Neural cell (in vitro differentiated cells): ENCODE measurements around the gene FAM107B. TPM values are rescaled to one million over a fixed set of nuclear protein-coding genes. Genes with fewer than 3 reads are reported as not detected.

Experiments
- H2AFZ ChIP-seq: fragments of 200-600, 300-800 bp; sonication (generic), shearing (Covaris generic); 2 replicates; pipeline ENCODE4 v1.6.0; 2014; ENCODE audit warnings: low read depth, mild to moderate bottlenecking, antibody characterized with exemption, low read length, moderate library complexity
- H3F3A ChIP-seq: fragments of 200-600 bp; shearing (Covaris generic); 2 replicates; pipeline ENCODE4 v1.6.1; 2016; ENCODE audit warnings: mild to moderate bottlenecking, moderate library complexity, mixed read lengths, antibody characterized with exemption, low read length; ENCODE audit not compliant: insufficient read depth, poor library complexity, severe bottlenecking
- H3K27ac ChIP-seq: fragments of 200-600, 300-800 bp; sonication (generic), shearing (Covaris generic); 2 replicates; pipeline ENCODE4 v1.5.1; 2014; ENCODE audit warnings: mild to moderate bottlenecking, low read length, moderate library complexity
- H3K27me3 ChIP-seq: fragments of 300-800, 200-600 bp; sonication (generic), shearing (Covaris generic); 2 replicates; pipeline ENCODE4 v1.6.0; 2014; ENCODE audit warnings: mild to moderate bottlenecking, low read depth, low read length, moderate library complexity; ENCODE audit not compliant: insufficient read depth
- H3K36me3 ChIP-seq: fragments of 300-800, 200-600 bp; sonication (generic), shearing (Covaris generic); 2 replicates; pipeline ENCODE4 v1.5.1; 2014; ENCODE audit warnings: mild to moderate bottlenecking, antibody characterized with exemption, low read length, moderate library complexity; ENCODE audit not compliant: insufficient read depth
- H3K4me2 ChIP-seq: fragments of 300-800, 200-600 bp; sonication (generic), shearing (Covaris generic); 2 replicates; pipeline ENCODE4 v1.6.0; 2014; ENCODE audit warnings: mild to moderate bottlenecking, low read length
- H3K4me3 ChIP-seq: fragments of 300-800, 200-600 bp; sonication (generic), shearing (Covaris generic); 2 replicates; pipeline ENCODE4 v1.5.1; 2014; ENCODE audit warnings: mild to moderate bottlenecking, low read length, moderate library complexity
- H3K79me2 ChIP-seq: fragments of 200-600 bp; shearing (Covaris generic); replicated peaks from 2 replicates; pipeline ENCODE4 v1.6.0; 2014; ENCODE audit warnings: mild to moderate bottlenecking, low read length, moderate library complexity; ENCODE audit not compliant: insufficient read depth
- H3K9ac ChIP-seq: fragments of 300-800, 200-600 bp; sonication (generic), shearing (Covaris generic); 2 replicates; pipeline ENCODE4 v1.6.1; 2016; ENCODE audit warnings: mild to moderate bottlenecking, low read length, mixed read lengths
- H3K9me2 ChIP-seq: fragments of 200-600 bp; shearing (Covaris generic); 2 replicates; pipeline ENCODE4 v1.6.1; 2016; ENCODE audit warnings: mild to moderate bottlenecking, low read length, mixed read lengths; ENCODE audit not compliant: insufficient read depth
- H3K9me3 ChIP-seq: fragments of 200-600, 300-800 bp; sonication (generic), shearing (Covaris generic); 2 replicates; pipeline ENCODE4 v1.6.1; 2016; ENCODE audit warnings: mild to moderate bottlenecking, mixed run types, low read length, moderate library complexity, mixed read lengths
- H4K20me1 ChIP-seq: fragments of 200-600 bp; shearing (Covaris generic); 2 replicates; pipeline ENCODE4 v1.6.1; 2016; ENCODE audit warnings: mild to moderate bottlenecking, mixed run types; ENCODE audit not compliant: insufficient read depth
- EP300 ChIP-seq: fragments of 450-650 bp; conservative IDR thresholded peaks from 2 replicates; pipeline ENCODE4 v1.6.1; 2014; ENCODE audit warnings: antibody characterized with exemption, mild to moderate bottlenecking, moderate library complexity; ENCODE audit not compliant: poor library complexity, severe bottlenecking
- EZH2 ChIP-seq: fragments of 200-600, 300-800 bp; shearing (Covaris generic), sonication (generic); IDR thresholded peaks from 2 replicates; pipeline ENCODE4 v1.6.1; 2014; ENCODE audit warnings: antibody characterized with exemption, low read length, borderline replicate concordance, mild to moderate bottlenecking; ENCODE audit not compliant: insufficient read depth, poor library complexity, severe bottlenecking
- MXI1 ChIP-seq: fragments of 450-650 bp; conservative IDR thresholded peaks from 2 replicates; pipeline ENCODE4 v1.6.1; 2014; ENCODE audit warnings: antibody characterized with exemption, mild to moderate bottlenecking; ENCODE audit not compliant: poor library complexity, severe bottlenecking
- POLR2AphosphoS5 ChIP-seq: IDR thresholded peaks from 2 replicates; pipeline ENCODE4 v1.6.1; 2012
- RAD21 ChIP-seq: fragments of 450-650 bp; conservative IDR thresholded peaks from 2 replicates; pipeline ENCODE4 v1.6.1; 2014; ENCODE audit warnings: antibody characterized with exemption, mild to moderate bottlenecking, moderate library complexity
- SMC3 ChIP-seq: fragments of 450-650 bp; conservative IDR thresholded peaks from 2 replicates; pipeline ENCODE4 v1.6.1; 2014; ENCODE audit warnings: antibody characterized with exemption, mild to moderate bottlenecking, moderate library complexity; ENCODE audit not compliant: poor library complexity
- TAF1 ChIP-seq: IDR thresholded peaks from 2 replicates; pipeline ENCODE4 v1.6.1; 2012; ENCODE audit warnings: low read depth
- polyA plus RNA-seq: library from polyadenylated mRNA; depleted of rRNA; stranded (reverse); fragments of >200 nt; gene quantifications from 2 replicates; pipeline ENCODE4 v1.2.3, GENCODE V29; 2014
- TF ChIP-seq, protein P1 (sequence below): fragments of 450-650 bp; IDR thresholded peaks from 2 replicates; pipeline ENCODE4 v1.5.1; 2014; ENCODE audit warnings: antibody characterized with exemption, mild to moderate bottlenecking, moderate library complexity; ENCODE audit not compliant: poor library complexity, severe bottlenecking
- TF ChIP-seq, protein P2 (sequence below): IDR thresholded peaks from 2 replicates; pipeline ENCODE4 v1.6.1; 2012; ENCODE audit warnings: borderline replicate concordance

The FAM107B gene
- polyA plus RNA-seq, 1 donor from 2014 or later: 106 TPM

DNA sequence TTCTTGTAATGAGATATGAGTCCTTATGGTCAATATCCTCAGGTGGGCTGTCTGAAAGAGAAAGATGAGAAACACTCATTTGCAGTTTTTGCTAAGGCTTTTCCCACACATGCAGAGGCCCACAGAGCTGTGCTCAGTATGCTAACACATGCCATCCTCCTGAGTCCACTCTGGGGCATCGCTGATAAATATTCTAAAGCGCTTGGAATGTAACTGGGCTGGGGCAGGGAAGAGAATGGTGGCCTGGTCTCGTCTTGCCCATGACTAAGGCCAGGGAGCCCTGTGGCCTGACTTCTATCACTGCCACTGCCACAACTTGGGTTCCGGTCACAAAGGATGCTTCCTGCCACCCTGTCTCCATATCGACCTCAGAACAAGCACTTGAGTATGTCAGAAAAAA, 244.2 kb downstream of the FAM107B start:
- no peaks in the 10 kb centered on the region for H3K36me3 ChIP-seq
- H3K4me2 ChIP-seq: no peak overlapping the region
- peaks cover 10% of the 10 kb centered on the region for H3K79me2 ChIP-seq
- no peak overlapping the region for H3K27ac ChIP-seq
- no peak overlapping the region for H3K4me3 ChIP-seq
- H2AFZ ChIP-seq: no peak overlapping the region
- TF ChIP-seq EP300 (no peak), TAF1 (no peak), EZH2 (no peak), RAD21 (no peak), SMC3 (no peak), MXI1 (no peak)
- TF ChIP-seq, protein P1, sequence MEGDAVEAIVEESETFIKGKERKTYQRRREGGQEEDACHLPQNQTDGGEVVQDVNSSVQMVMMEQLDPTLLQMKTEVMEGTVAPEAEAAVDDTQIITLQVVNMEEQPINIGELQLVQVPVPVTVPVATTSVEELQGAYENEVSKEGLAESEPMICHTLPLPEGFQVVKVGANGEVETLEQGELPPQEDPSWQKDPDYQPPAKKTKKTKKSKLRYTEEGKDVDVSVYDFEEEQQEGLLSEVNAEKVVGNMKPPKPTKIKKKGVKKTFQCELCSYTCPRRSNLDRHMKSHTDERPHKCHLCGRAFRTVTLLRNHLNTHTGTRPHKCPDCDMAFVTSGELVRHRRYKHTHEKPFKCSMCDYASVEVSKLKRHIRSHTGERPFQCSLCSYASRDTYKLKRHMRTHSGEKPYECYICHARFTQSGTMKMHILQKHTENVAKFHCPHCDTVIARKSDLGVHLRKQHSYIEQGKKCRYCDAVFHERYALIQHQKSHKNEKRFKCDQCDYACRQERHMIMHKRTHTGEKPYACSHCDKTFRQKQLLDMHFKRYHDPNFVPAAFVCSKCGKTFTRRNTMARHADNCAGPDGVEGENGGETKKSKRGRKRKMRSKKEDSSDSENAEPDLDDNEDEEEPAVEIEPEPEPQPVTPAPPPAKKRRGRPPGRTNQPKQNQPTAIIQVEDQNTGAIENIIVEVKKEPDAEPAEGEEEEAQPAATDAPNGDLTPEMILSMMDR: no peak
- TF ChIP-seq, protein P2, sequence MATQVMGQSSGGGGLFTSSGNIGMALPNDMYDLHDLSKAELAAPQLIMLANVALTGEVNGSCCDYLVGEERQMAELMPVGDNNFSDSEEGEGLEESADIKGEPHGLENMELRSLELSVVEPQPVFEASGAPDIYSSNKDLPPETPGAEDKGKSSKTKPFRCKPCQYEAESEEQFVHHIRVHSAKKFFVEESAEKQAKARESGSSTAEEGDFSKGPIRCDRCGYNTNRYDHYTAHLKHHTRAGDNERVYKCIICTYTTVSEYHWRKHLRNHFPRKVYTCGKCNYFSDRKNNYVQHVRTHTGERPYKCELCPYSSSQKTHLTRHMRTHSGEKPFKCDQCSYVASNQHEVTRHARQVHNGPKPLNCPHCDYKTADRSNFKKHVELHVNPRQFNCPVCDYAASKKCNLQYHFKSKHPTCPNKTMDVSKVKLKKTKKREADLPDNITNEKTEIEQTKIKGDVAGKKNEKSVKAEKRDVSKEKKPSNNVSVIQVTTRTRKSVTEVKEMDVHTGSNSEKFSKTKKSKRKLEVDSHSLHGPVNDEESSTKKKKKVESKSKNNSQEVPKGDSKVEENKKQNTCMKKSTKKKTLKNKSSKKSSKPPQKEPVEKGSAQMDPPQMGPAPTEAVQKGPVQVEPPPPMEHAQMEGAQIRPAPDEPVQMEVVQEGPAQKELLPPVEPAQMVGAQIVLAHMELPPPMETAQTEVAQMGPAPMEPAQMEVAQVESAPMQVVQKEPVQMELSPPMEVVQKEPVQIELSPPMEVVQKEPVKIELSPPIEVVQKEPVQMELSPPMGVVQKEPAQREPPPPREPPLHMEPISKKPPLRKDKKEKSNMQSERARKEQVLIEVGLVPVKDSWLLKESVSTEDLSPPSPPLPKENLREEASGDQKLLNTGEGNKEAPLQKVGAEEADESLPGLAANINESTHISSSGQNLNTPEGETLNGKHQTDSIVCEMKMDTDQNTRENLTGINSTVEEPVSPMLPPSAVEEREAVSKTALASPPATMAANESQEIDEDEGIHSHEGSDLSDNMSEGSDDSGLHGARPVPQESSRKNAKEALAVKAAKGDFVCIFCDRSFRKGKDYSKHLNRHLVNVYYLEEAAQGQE: no peak
- H4K20me1 ChIP-seq: no peaks in the 10 kb centered on the region
- H3K9me2 ChIP-seq: no peaks in the 10 kb centered on the region
- no peaks in the 10 kb centered on the region for H3K27me3 ChIP-seq
- H3F3A ChIP-seq: no peaks in the 10 kb centered on the region
- H3K9ac ChIP-seq: no peak overlapping the region
- no peaks in the 10 kb centered on the region for H3K9me3 ChIP-seq

DNA sequence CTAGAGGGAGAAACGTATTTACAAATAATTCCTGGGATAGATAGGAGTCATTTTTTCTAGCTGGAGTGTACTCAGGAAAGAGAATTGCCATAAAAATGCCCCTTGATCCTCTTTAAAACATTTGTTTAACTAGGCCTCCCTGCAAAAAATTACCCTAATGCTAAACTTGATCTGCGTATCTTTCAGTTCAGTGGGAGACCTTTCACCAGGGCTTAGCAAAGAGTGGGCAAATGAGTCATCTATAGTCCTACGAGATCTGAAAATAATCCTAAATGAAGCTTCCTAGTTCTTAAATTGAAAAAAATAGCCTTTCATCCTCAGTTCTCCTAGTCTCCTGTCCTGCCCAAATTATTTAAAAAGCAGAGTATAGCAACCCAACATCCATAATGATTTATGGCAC, 245.3 kb downstream of the FAM107B start:
- Histone ChIP-seq H3K9ac (no peak overlapping the region), H3K4me3 (no peak overlapping the region), H3K9me2 (no peaks in the 10 kb centered on the region), H3K36me3 (no peaks in the 10 kb centered on the region), H3K4me2 (no peak overlapping the region), H4K20me1 (no peaks in the 10 kb centered on the region), H3K9me3 (no peaks in the 10 kb centered on the region), H3K27me3 (no peaks in the 10 kb centered on the region), H3K79me2 (peaks cover 12% of the 10 kb centered on the region), H3F3A (no peaks in the 10 kb centered on the region), H2AFZ (no peak overlapping the region), H3K27ac (no peak overlapping the region)
- no peak for TF ChIP-seq TAF1
- TF ChIP-seq, protein P2: no peak
- TF ChIP-seq EP300: no peak
- TF ChIP-seq SMC3: no peak
- TF ChIP-seq, protein P1: no peak
- no peak for TF ChIP-seq POLR2AphosphoS5
- TF ChIP-seq RAD21: no peak
- TF ChIP-seq MXI1: no peak
- TF ChIP-seq EZH2: no peak
